HUDEP-2 (cell line): ENCODE data around the gene CAMK2B.
"Not testable (repeated sequence)": the region's sequence is repeated elsewhere in the genome, so short reads cannot be mapped to it uniquely, and the experiment has no call there.

ENCODE experiments used
- DNase-seq, 76 experiments: peaks; one replicate each; lab custom pipeline; 2025; ENCODE audit not compliant: unreplicated experiment in 76 of 76; lab: John Stamatoyannopoulos, UW

CAMK2B gene

GRCh38 chr7:44200699-44201461 lies 124.5 kb downstream of the CAMK2B start, which contains the start of gene YKT6:
Gene YKT6, plus strand, starts transcription at chr7:44200978. Its CDS starts 158 bp downstream, at chr7:44201136.
- DNase-seq: peak; percentile 16 to 96 (median 91)

GRCh38 chr7:44200163-44200562 lies 125.2 kb downstream of the CAMK2B start:
- not testable (repeated sequence) for DNase-seq

GRCh38 chr7:44197474-44197873 lies 127.9 kb downstream of the CAMK2B start:
- no peak for DNase-seq

GRCh38 chr7:44196450-44196872 lies 128.9 kb downstream of the CAMK2B start:
- DNase-seq: peak in 29 of 76 experiments; percentile 2 to 54 (median 22)

GRCh38 chr7:44195889-44196288 lies 129.5 kb downstream of the CAMK2B start:
- DNase-seq: no peak

- DNase-seq: no peak
Observed at GRCh38 chr7:44194562-44195145, 130.7 kb downstream of the CAMK2B start.

GRCh38 chr7:44194069-44194468 lies 131.3 kb downstream of the CAMK2B start:
- DNase-seq: peak in 36 of 76 experiments; percentile 5 to 69 (median 22)

- peak in 1 of 76 experiments; percentile 11 for DNase-seq
Observed at GRCh38 chr7:44193011-44193802, 132.2 kb downstream of the CAMK2B start.

GRCh38 chr7:44191171-44191570 lies 134.2 kb downstream of the CAMK2B start:
- DNase-seq: no peak

GRCh38 chr7:44189993-44190872 lies 135.2 kb downstream of the CAMK2B start:
- DNase-seq: no peak

- DNase-seq: no peak
Observed at GRCh38 chr7:44189286-44189992, 136.0 kb downstream of the CAMK2B start, which contains the start of gene GCK. Gene GCK, minus strand, starts transcription at chr7:44189439. Its CDS starts 486 bp downstream, at chr7:44188953.

GRCh38 chr7:44188480-44189225 lies 136.7 kb downstream of the CAMK2B start:
- no peak for DNase-seq

- no peak for DNase-seq
Observed at GRCh38 chr7:44187636-44188416, 137.6 kb downstream of the CAMK2B start.

GRCh38 chr7:44186736-44187135 lies 138.7 kb downstream of the CAMK2B start:
- no peak for DNase-seq

GRCh38 chr7:44185729-44186128 lies 139.7 kb downstream of the CAMK2B start:
- DNase-seq: no peak

GRCh38 chr7:44184873-44185446 lies 140.4 kb downstream of the CAMK2B start:
- no peak for DNase-seq

GRCh38 chr7:44184206-44184872 lies 141.1 kb downstream of the CAMK2B start:
- no peak for DNase-seq
